HFFc6 (cell line): ENCODE results near the gene NUMB. TPM values are rescaled to one million over a fixed set of nuclear protein-coding genes. Genes with fewer than 3 reads are reported as not detected.

Experiments
- DNase-seq: peaks from one replicate; pipeline ENCODE4 v3.0.0-alpha.2; 2018
- H3K27ac Mint-ChIP-seq: 2 replicates; pipeline ENCODE4 v1.8.0; 2020; ENCODE audit warnings: mild to moderate bottlenecking, mixed read lengths
- H3K27me3 Mint-ChIP-seq: 2 replicates; pipeline ENCODE4 v1.8.0; 2021; ENCODE audit warnings: mild to moderate bottlenecking, moderate library complexity, mixed read lengths; ENCODE audit not compliant: insufficient read depth
- H3K36me3 Mint-ChIP-seq: 2 replicates; pipeline ENCODE4 v1.8.0; 2021; ENCODE audit warnings: low read depth, mixed read lengths
- H3K4me1 Mint-ChIP-seq: 2 replicates; pipeline ENCODE4 v1.8.0; 2020; ENCODE audit warnings: low read depth, mixed read lengths
- H3K4me3 Mint-ChIP-seq: 2 replicates; pipeline ENCODE4 v1.8.0; 2020; ENCODE audit warnings: mild to moderate bottlenecking, moderate library complexity, mixed read lengths
- H3K9me3 Mint-ChIP-seq: 2 replicates; pipeline ENCODE4 v1.8.0; 2020; ENCODE audit warnings: mild to moderate bottlenecking, mixed read lengths
- CTCF ChIP-seq: fragments of 200-600 bp; sonication (generic); IDR thresholded peaks from 2 replicates; pipeline ENCODE4 v1.5.0; 2021; ENCODE audit warnings: antibody characterized with exemption, mild to moderate bottlenecking
- total RNA-seq, 6 experiments: library from RNA; stranded (reverse); fragmentation: NEBNext Ultra II Directional; extraction: Animal tissue kit (Norgen Biotek cat#: 25700); gene quantifications; 2 replicates in 1 of 6; 3 replicates in 5 of 6; pipeline ENCODE4 v1.2.3, GENCODE V29; 2021

Gene NUMB
- total RNA-seq, 6 experiments from 2014 or later = 60.1 to 80.8 (median 71.4) TPM

GRCh38 chr14:73250317-73250713 is 208.0 kb downstream of the NUMB start:
- no peak overlapping the region for H3K4me3 Mint-ChIP-seq
- no peak overlapping the region for H3K27ac Mint-ChIP-seq
- TF ChIP-seq CTCF = no peak
- H3K36me3 Mint-ChIP-seq = no peaks in the 10 kb centered on the region
- peaks cover 32% of the 10 kb centered on the region for H3K4me1 Mint-ChIP-seq
- peaks cover 5% of the 10 kb centered on the region for H3K27me3 Mint-ChIP-seq
- H3K9me3 Mint-ChIP-seq = no peaks in the 10 kb centered on the region
- DNase-seq = no peak

- no peak overlapping the region for H3K4me3 Mint-ChIP-seq
- peaks cover 32% of the 10 kb centered on the region for H3K4me1 Mint-ChIP-seq
- H3K9me3 Mint-ChIP-seq = no peaks in the 10 kb centered on the region
- peaks cover 4% of the 10 kb centered on the region for H3K27me3 Mint-ChIP-seq
- no peak overlapping the region for H3K27ac Mint-ChIP-seq
- no peak for TF ChIP-seq CTCF
- H3K36me3 Mint-ChIP-seq = no peaks in the 10 kb centered on the region
- DNase-seq = no peak
These were observed 208.6 kb downstream of the NUMB start for GRCh38 chr14:73249564-73250316.

- DNase-seq = no peak
- Mint-ChIP-seq H3K27me3 (peaks cover 5% of the 10 kb centered on the region), H3K36me3 (no peaks in the 10 kb centered on the region), H3K4me1 (peaks cover 32% of the 10 kb centered on the region), H3K9me3 (no peaks in the 10 kb centered on the region), H3K27ac (peak overlapping the region; percentile 1; the same call in 1 of the 2 replicates), H3K4me3 (no peak overlapping the region)
- no peak for TF ChIP-seq CTCF
These were observed 209.2 kb downstream of the NUMB start for GRCh38 chr14:73249108-73249507.

- TF ChIP-seq CTCF = no peak
- no peaks in the 10 kb centered on the region for H3K9me3 Mint-ChIP-seq
These were observed 210.1 kb downstream of the NUMB start for GRCh38 chr14:73248108-73248868.

GRCh38 chr14:73246387-73247150 is 211.8 kb downstream of the NUMB start:
- Mint-ChIP-seq H3K36me3 (no peaks in the 10 kb centered on the region), H3K4me1 (peaks cover 35% of the 10 kb centered on the region), H3K27ac (0 out of 2 replicates have a peak overlapping the region, but pooled peaks have one; percentile 43), H3K9me3 (no peaks in the 10 kb centered on the region), H3K27me3 (peaks cover 9% of the 10 kb centered on the region), H3K4me3 (peak overlapping the region; percentile 92)
- no peak for DNase-seq
- TF ChIP-seq CTCF = no peak

More at GRCh38 chr14:73248108-73248868, 210.1 kb downstream of the NUMB start:
- Mint-ChIP-seq H3K4me3 (no peak overlapping the region), H3K36me3 (no peaks in the 10 kb centered on the region), H3K27ac (peak overlapping the region; percentile 27; the same call in 1 of the 2 replicates), H3K4me1 (peaks cover 32% of the 10 kb centered on the region), H3K27me3 (peaks cover 9% of the 10 kb centered on the region)
- DNase-seq = peak; percentile 25
